Uterus (tissue), 4 donors: ENCODE data around the gene DOCK1. TPM values are rescaled to one million over a fixed set of nuclear protein-coding genes. Genes with fewer than 3 reads are reported as not detected.

ENCODE experiments used
- DNase-seq, 2 donors: peaks; one replicate each; pipeline ENCODE4 v3.0.0-alpha.2; 2019 to 2020
- H3K27ac ChIP-seq, 2 donors: fragments of 200-600 bp; sonication (generic); 1 replicate in 1 of 2; 2 replicates in 1 of 2; pipeline ENCODE4 v1.5.1; 2016 to 2018
- H3K27me3 ChIP-seq, 2 donors: fragments of 200-600 bp; sonication (generic); one replicate each; pipeline ENCODE4 v1.5.1; 2018 to 2019; ENCODE audit warnings: control low read depth in 1 of 2
- H3K36me3 ChIP-seq, 2 donors: fragments of 200-600 bp; sonication (generic); one replicate each; pipeline ENCODE4 v1.5.1; 2019; ENCODE audit warnings: control low read depth in 1 of 2
- H3K4me1 ChIP-seq, 2 donors: fragments of 200-600 bp; sonication (generic); one replicate each; pipeline ENCODE4 v1.5.1; 2018 to 2019; ENCODE audit warnings: control low read depth in 1 of 2
- H3K4me3 ChIP-seq, 2 donors: fragments of 200-600 bp; sonication (generic); 1 replicate in 1 of 2; 2 replicates in 1 of 2; pipeline ENCODE4 v1.5.1; 2018 to 2019; ENCODE audit warnings: mild to moderate bottlenecking in 1 of 2
- H3K9me3 ChIP-seq, 2 donors: fragments of 200-600 bp; sonication (generic); one replicate each; pipeline ENCODE4 v1.5.1; 2019; ENCODE audit warnings: control low read depth in 1 of 2
- CTCF ChIP-seq, 4 experiments: fragments of 200-600 bp in 2 of 4; fragments of 450-650 bp in 2 of 4; sonication (generic) in 2 of 4; IDR thresholded peaks; one replicate each; pipeline ENCODE4 v1.5.1; 2016 to 2019; ENCODE audit warnings: antibody characterized with exemption in 4 of 4, mild to moderate bottlenecking in 2 of 4, moderate library complexity in 1 of 4
- POLR2A ChIP-seq, 2 donors: fragments of 450-650 bp; IDR thresholded peaks; one replicate each; pipeline ENCODE4 v1.6.1; 2016; ENCODE audit warnings: antibody characterized with exemption in 2 of 2, mild to moderate bottlenecking in 1 of 2, moderate library complexity in 1 of 2
- intact Hi-C: fragments of 100-400 bp; cut with DNase I; formaldehyde crosslinking; loops from one replicate; pipeline ENCODE4 v1.15.1; 2023; ENCODE audit warnings: low total_unique reads
- total RNA-seq, 4 donors: library from RNA; depleted of rRNA in 3 of 4; stranded (reverse); fragments of >200 nt in 3 of 4; gene quantifications; one replicate each; pipeline versions ENCODE4 v1.1.0 to v1.2.4, GENCODE V29; 2014 to 2023
- donor health status: DM: yes; HTN: yes; CAD: no.

Gene DOCK1
- total RNA-seq, 4 donors from 2014 or later = 15.6 to 130 (median 65.0) TPM

GRCh38 chr10:127176649-127177048 lies 271.4 kb downstream of the DOCK1 start:
- H3K4me1 ChIP-seq = no peaks in the 10 kb centered on the region
- H3K36me3 ChIP-seq = no peaks in the 10 kb centered on the region
- no peaks in the 10 kb centered on the region for H3K9me3 ChIP-seq
- H3K27me3 ChIP-seq = no peaks in the 10 kb centered on the region
- H3K4me3 ChIP-seq = no peak overlapping the region
- DNase-seq = no peak
- intact Hi-C loops = no loop called here
- TF ChIP-seq POLR2A (IDR thresholded peaks at IDR 0.05) (no peak), CTCF (IDR thresholded peaks at IDR 0.05) (no peak)
- H3K27ac ChIP-seq = no peak overlapping the region

GRCh38 chr10:127179612-127180250 lies 274.5 kb downstream of the DOCK1 start:
- H3K36me3 ChIP-seq = no peaks in the 10 kb centered on the region
- H3K9me3 ChIP-seq = no peaks in the 10 kb centered on the region
- H3K4me3 ChIP-seq = no peak overlapping the region
- H3K4me1 ChIP-seq = no peaks in the 10 kb centered on the region
- intact Hi-C loops = no loop called here
- no peak overlapping the region for H3K27ac ChIP-seq
- no peak for DNase-seq
- TF ChIP-seq CTCF (IDR thresholded peaks at IDR 0.05) (no peak), POLR2A (IDR thresholded peaks at IDR 0.05) (no peak)
- H3K27me3 ChIP-seq = no peaks in the 10 kb centered on the region

- intact Hi-C loops = no loop called here
- no peak for TF ChIP-seq CTCF (IDR thresholded peaks at IDR 0.05)
- TF ChIP-seq POLR2A (IDR thresholded peaks at IDR 0.05) = no peak
- no peak for DNase-seq
These were observed 276.9 kb downstream of the DOCK1 start for GRCh38 chr10:127182161-127182560.

GRCh38 chr10:127184582-127184981 lies 279.4 kb downstream of the DOCK1 start:
- no peak for DNase-seq

More at GRCh38 chr10:127182161-127182560, 276.9 kb downstream of the DOCK1 start:
- no peaks in the 10 kb centered on the region for H3K9me3 ChIP-seq
- no peak overlapping the region for H3K4me3 ChIP-seq
- no peaks in the 10 kb centered on the region for H3K27me3 ChIP-seq
- H3K4me1 ChIP-seq = no peaks in the 10 kb centered on the region
- H3K27ac ChIP-seq = no peak overlapping the region
- no peaks in the 10 kb centered on the region for H3K36me3 ChIP-seq

More at GRCh38 chr10:127184582-127184981, 279.4 kb downstream of the DOCK1 start:
- TF ChIP-seq POLR2A (IDR thresholded peaks at IDR 0.05) (no peak), CTCF (IDR thresholded peaks at IDR 0.05) (no peak)
- H3K4me1 ChIP-seq = no peaks in the 10 kb centered on the region
- H3K9me3 ChIP-seq = no peaks in the 10 kb centered on the region
- no peak overlapping the region for H3K4me3 ChIP-seq
- H3K27ac ChIP-seq = no peak overlapping the region
- intact Hi-C loops = no loop called here
- no peaks in the 10 kb centered on the region for H3K36me3 ChIP-seq
- no peaks in the 10 kb centered on the region for H3K27me3 ChIP-seq
